IMR-90 (cell line): ENCODE results near the gene USP24. TPM values are rescaled to one million over a fixed set of nuclear protein-coding genes. Genes with fewer than 3 reads are reported as not detected.

Source experiments
- ATAC-seq: fragments of 200-7000 bp; cut with Tn5 transposase; 2 replicates; pipeline ENCODE4 v1.9.1; 2020; ENCODE audit warnings: low read depth, mild to moderate bottlenecking, moderate library complexity
- BruUV-seq: library from RNA; stranded (reverse); fragments of 400-500 nt; replicated peaks from 2 replicates; lab custom pipeline; 2021; lab: Mats Ljungman, UMichigan
- CTCF ChIA-PET: fragments of 300-600 bp; formaldehyde crosslinking; extraction: SDS; loops from one replicate; lab custom pipeline; 2021; ENCODE audit warnings: antibody characterized with exemption; lab: Yijun Ruan, JAX
- POLR2A ChIA-PET: fragments of 300-600 bp; sonication (Branson Sonifier 250); formaldehyde crosslinking; loops from one replicate; lab custom pipeline; 2022; ENCODE audit warnings: antibody characterized with exemption; ENCODE audit not compliant: unreplicated experiment; lab: Charles Lee
- DNase-seq: peaks from one replicate; pipeline ENCODE4 v3.0.0; 2013
- H2AFZ ChIP-seq: replicated peaks from 2 replicates; pipeline ENCODE3; 2013; ENCODE audit warnings: low read length, mild to moderate bottlenecking; ENCODE audit not compliant: poor library complexity
- H2AK5ac ChIP-seq: 2 replicates; pipeline ENCODE4 v1.6.1; 2013; ENCODE audit warnings: low read depth, low read length, inconsistent platforms
- H2AK9ac ChIP-seq: replicated peaks from 2 replicates; pipeline ENCODE3; 2013; ENCODE audit warnings: mild to moderate bottlenecking, low read depth, low read length, moderate library complexity; ENCODE audit not compliant: poor library complexity
- H2BK120ac ChIP-seq: 2 replicates; pipeline ENCODE4 v1.6.1; 2013; ENCODE audit warnings: low read depth, low read length, inconsistent platforms
- H2BK15ac ChIP-seq: 3 replicates; pipeline ENCODE4 v1.6.1; 2013; ENCODE audit warnings: low read depth, low read length, inconsistent platforms
- H2BK20ac ChIP-seq: 2 replicates; pipeline ENCODE4 v1.6.1; 2013; ENCODE audit warnings: low read depth, mild to moderate bottlenecking, inconsistent platforms, low read length, moderate library complexity
- H2BK5ac ChIP-seq: 2 replicates; pipeline ENCODE4 v1.6.1; 2013; ENCODE audit warnings: mild to moderate bottlenecking, low read depth, low read length, inconsistent platforms; ENCODE audit not compliant: poor library complexity, severe bottlenecking
- H3K14ac ChIP-seq: replicated peaks from 2 replicates; pipeline ENCODE4 v1.6.1; 2013; ENCODE audit warnings: low read depth, low read length, inconsistent platforms
- H3K18ac ChIP-seq: 2 replicates; pipeline ENCODE4 v1.6.1; 2013; ENCODE audit warnings: low read depth, low read length, control low read depth
- H3K23ac ChIP-seq: 2 replicates; pipeline ENCODE4 v1.6.1; 2013; ENCODE audit warnings: low read depth, low read length, inconsistent platforms
- H3K27ac ChIP-seq: 2 replicates; pipeline ENCODE4 v1.5.1; 2013; ENCODE audit warnings: mild to moderate bottlenecking, control low read depth, low read length; ENCODE audit not compliant: insufficient read depth
- H3K27me3 ChIP-seq: 2 replicates; pipeline ENCODE4 v1.6.1; 2013; ENCODE audit warnings: low read length; ENCODE audit not compliant: control insufficient read depth, insufficient read depth
- H3K36me3 ChIP-seq: 2 replicates; pipeline ENCODE4 v1.6.1; 2013; ENCODE audit warnings: low read length, mixed read lengths; ENCODE audit not compliant: control insufficient read depth, insufficient read depth
- H3K4ac ChIP-seq: 2 replicates; pipeline ENCODE4 v1.6.1; 2013; ENCODE audit warnings: low read depth, low read length, inconsistent platforms
- H3K4me1 ChIP-seq: 2 replicates; pipeline ENCODE4 v1.6.1; 2013; ENCODE audit warnings: low read length, mixed read lengths; ENCODE audit not compliant: control insufficient read depth, insufficient read depth
- H3K4me2 ChIP-seq: 2 replicates; pipeline ENCODE4 v1.6.1; 2013; ENCODE audit warnings: low read depth, mild to moderate bottlenecking, control low read depth, low read length, moderate library complexity
- H3K4me3 ChIP-seq: 2 replicates; pipeline ENCODE4 v1.5.1; 2013; ENCODE audit warnings: low read depth, mild to moderate bottlenecking, control low read depth, low read length, moderate library complexity; ENCODE audit not compliant: insufficient read depth
- H3K56ac ChIP-seq: 2 replicates; pipeline ENCODE4 v1.6.1; 2013; ENCODE audit warnings: low read length, inconsistent platforms; ENCODE audit not compliant: insufficient read depth; ENCODE audit errors: extremely low read depth
- H3K79me1 ChIP-seq, 2 experiments: 2 replicates each; pipeline ENCODE4 v1.6.1; 2013; ENCODE audit warnings: low read length in 2 of 2, inconsistent platforms in 1 of 2, low read depth in 1 of 2
- H3K9ac ChIP-seq: 2 replicates; pipeline ENCODE4 v1.6.1; 2013; ENCODE audit warnings: low read depth, low read length, control low read depth
- H3K9me1 ChIP-seq: 2 replicates; pipeline ENCODE4 v1.6.1; 2013; ENCODE audit warnings: low read length, inconsistent platforms; ENCODE audit not compliant: insufficient read depth
- H3K9me3 ChIP-seq: 2 replicates; pipeline ENCODE4 v1.6.1; 2013; ENCODE audit warnings: low read length; ENCODE audit not compliant: control insufficient read depth, insufficient read depth
- H4K20me1 ChIP-seq: 2 replicates; pipeline ENCODE4 v1.6.1; 2013; ENCODE audit warnings: low read length, inconsistent platforms; ENCODE audit not compliant: insufficient read depth
- H4K5ac ChIP-seq: 2 replicates; pipeline ENCODE4 v1.6.1; 2013; ENCODE audit warnings: mild to moderate bottlenecking, low read depth, low read length, control low read depth
- H4K8ac ChIP-seq, 2 experiments: 2 replicates each; pipeline ENCODE4 v1.6.1; 2013; ENCODE audit warnings: low read depth in 2 of 2, low read length in 2 of 2, control low read depth in 1 of 2, inconsistent platforms in 1 of 2
- H4K91ac ChIP-seq: 2 replicates; pipeline ENCODE4 v1.6.1; 2013; ENCODE audit warnings: low read depth, low read length, inconsistent platforms; ENCODE audit not compliant: insufficient read depth
- BHLHE40 ChIP-seq: fragments of 150-350 bp; IDR thresholded peaks from 2 replicates; pipeline ENCODE4 v1.6.1; 2016; ENCODE audit warnings: mild to moderate bottlenecking, low read depth, low read length
- FOS ChIP-seq: fragments of 150-350 bp; IDR thresholded peaks from 2 replicates; pipeline ENCODE4 v1.6.1; 2016; ENCODE audit warnings: low read depth, low read length
- MAFK ChIP-seq: IDR thresholded peaks from 2 replicates; pipeline ENCODE4 v1.6.1; 2012; ENCODE audit warnings: low read depth, low read length, improper control_type of control experiment
- MAZ ChIP-seq: IDR thresholded peaks from 2 replicates; pipeline ENCODE4 v1.6.1; 2012; ENCODE audit warnings: low read depth, mild to moderate bottlenecking, low read length, improper control_type of control experiment, moderate library complexity, borderline replicate concordance
- RCOR1 ChIP-seq: IDR thresholded peaks from 2 replicates; pipeline ENCODE4 v1.6.1; 2012; ENCODE audit warnings: mild to moderate bottlenecking, low read length, improper control_type of control experiment; ENCODE audit not compliant: insufficient replicate concordance
- RFX5 ChIP-seq: IDR thresholded peaks from 2 replicates; pipeline ENCODE4 v1.8.0; 2012; ENCODE audit warnings: low read depth, mild to moderate bottlenecking, low read length, moderate library complexity
- SMC3 ChIP-seq: fragments of 150-350 bp; IDR thresholded peaks from 2 replicates; pipeline ENCODE4 v1.6.1; 2016; ENCODE audit warnings: low read depth, mild to moderate bottlenecking, antibody characterized with exemption, low read length, moderate library complexity
- USF2 ChIP-seq: fragments of 150-350 bp; IDR thresholded peaks from 2 replicates; pipeline ENCODE4 v1.6.1; 2017; ENCODE audit warnings: mild to moderate bottlenecking, antibody characterized with exemption, low read length, low read depth
- WGBS, 2 experiments: methylation state at CpG; one replicate each; pipeline versions ENCODE4 v1.1.5 to v1.1.7; 2013; ENCODE audit warnings: missing lambda C conversion rate in 2 of 2; ENCODE audit not compliant: insufficient read length in 1 of 2; ENCODE audit errors: extremely low coverage in 2 of 2; 5-methylcytosine and 5-hydroxymethylcytosine counted together
- dilution Hi-C: fragments of 300-500 bp; cut with HindIII; formaldehyde crosslinking; loops from one replicate; pipeline ENCODE4 v1.14.3; 2018; ENCODE audit warnings: low sequenced_read_pairs; ENCODE audit not compliant: unreplicated experiment
- in situ Hi-C: fragments of 300-500 bp; cut with MboI; formaldehyde crosslinking; loops from 3 replicates; pipeline ENCODE4 v1.14.3; 2019; ENCODE audit warnings: low sequenced_read_pairs, inconsistent platforms, mixed read lengths
- intact Hi-C: fragments of 100-400 bp; cut with micrococcal nuclease; formaldehyde crosslinking; loops from 2 replicates; pipeline ENCODE4 v1.10.0; 2022
- polyA plus RNA-seq, 3 experiments: library from polyadenylated mRNA; depleted of rRNA; stranded (reverse); fragments of >200 nt; gene quantifications; 2 replicates each; pipeline ENCODE4 v1.2.3, GENCODE V29; 2012; ENCODE audit warnings: low replicate concordance in 1 of 3
- total RNA-seq: library from RNA; depleted of rRNA; stranded (reverse); fragments of >200 nt; gene quantifications from 2 replicates; pipeline ENCODE4 v1.2.3, GENCODE V29; 2012

Gene USP24
- total and polyA plus RNA-seq, 2 of the 4 experiments (the other 2 are of a cell fraction), result 8.4 to 36.7 TPM

GRCh38 chr1:55041613-55042012, 173.6 kb downstream of the USP24 start:
- Histone ChIP-seq H2BK120ac (no peak overlapping the region), H4K5ac (no peak overlapping the region), H4K91ac (no peak overlapping the region), H4K20me1 (0 out of 2 replicates have a peak, but pooled peaks cover 4% of the 10 kb centered on the region), H3K18ac (no peak overlapping the region), H3K14ac (no peak overlapping the region), H3K4me1 (peaks cover 2% of the 10 kb centered on the region; the same call in 1 of the 2 replicates), H2AK9ac (no peak overlapping the region), H3K27ac (no peak overlapping the region), H3K36me3 (no peaks in the 10 kb centered on the region), H2AFZ (no peak overlapping the region), H3K56ac (no peak overlapping the region), H3K4me2 (no peak overlapping the region), H2AK5ac (no peak overlapping the region), H3K4ac (no peak overlapping the region), H3K9me1 (0 out of 2 replicates have a peak, but pooled peaks cover 3% of the 10 kb centered on the region), H4K8ac (no peak overlapping the region), H2BK5ac (no peak overlapping the region), H2BK20ac (no peak overlapping the region), H3K9ac (no peak overlapping the region), H3K9me3 (no peaks in the 10 kb centered on the region), H3K23ac (no peak overlapping the region), H3K4me3 (no peak overlapping the region), H3K79me1 (no peaks in the 10 kb centered on the region), H3K27me3 (peaks cover 81% of the 10 kb centered on the region), H2BK15ac (no peak overlapping the region)
- dilution Hi-C loops (no loop called here), in situ Hi-C loops (no loop called here), intact Hi-C loops (no loop called here)
- BruUV-seq, result no TSS peak
- ChIA-PET CTCF (no interaction called here), POLR2A (no interaction called here)
- no peak for TF ChIP-seq MAFK
- no peak for TF ChIP-seq FOS
- TF ChIP-seq BHLHE40, result no peak
- no peak for TF ChIP-seq SMC3
- no peak for TF ChIP-seq MAZ
- TF ChIP-seq RCOR1, result no peak
- no peak for TF ChIP-seq RFX5
- TF ChIP-seq USF2, result no peak
- no CpG with 5 or more reads among the region's 3 CpGs for WGBS, 2 experiments
- ATAC-seq, result no peak
- no peak for DNase-seq
